OCI-LY7 (cell line): Measurements from ENCODE around the gene ZMYND8.

ENCODE experiments used
- EZH2phosphoT487 ChIP-seq: fragments of 200-600 bp; sonication (generic); IDR thresholded peaks from 2 replicates; pipeline ENCODE4 v1.6.1; 2018; ENCODE audit warnings: low read depth, borderline replicate concordance, mild to moderate bottlenecking, mixed run types, antibody characterized with exemption, low read length, moderate library complexity, mixed read lengths
- TF ChIP-seq, protein P1 (sequence below): fragments of 200-600 bp; sonication (generic); conservative IDR thresholded peaks from 2 replicates; pipeline ENCODE4 v1.5.1; 2014; ENCODE audit warnings: mild to moderate bottlenecking, antibody characterized with exemption, low read length, moderate library complexity, mixed read lengths

DNA sequence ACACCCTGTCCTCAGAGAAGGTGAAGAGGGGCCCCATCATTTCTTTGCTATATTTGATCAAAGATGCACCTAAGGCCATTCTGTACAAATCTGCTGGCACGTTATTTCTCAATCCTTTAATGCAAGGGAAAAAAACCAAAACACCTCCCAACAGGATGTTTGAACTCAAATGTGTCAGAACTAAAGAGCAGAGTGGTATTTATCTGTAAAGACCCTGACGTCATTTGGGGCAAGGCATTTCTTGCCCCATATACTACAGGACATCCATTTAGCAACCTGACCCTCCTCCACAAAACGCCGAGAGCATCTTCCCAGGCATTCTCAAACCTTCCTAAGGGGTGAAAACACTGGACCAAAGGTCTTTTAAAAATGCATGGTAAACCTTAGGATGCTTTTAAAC is 50.8 kb downstream of the ZMYND8 start:
- TF ChIP-seq, protein P1, sequence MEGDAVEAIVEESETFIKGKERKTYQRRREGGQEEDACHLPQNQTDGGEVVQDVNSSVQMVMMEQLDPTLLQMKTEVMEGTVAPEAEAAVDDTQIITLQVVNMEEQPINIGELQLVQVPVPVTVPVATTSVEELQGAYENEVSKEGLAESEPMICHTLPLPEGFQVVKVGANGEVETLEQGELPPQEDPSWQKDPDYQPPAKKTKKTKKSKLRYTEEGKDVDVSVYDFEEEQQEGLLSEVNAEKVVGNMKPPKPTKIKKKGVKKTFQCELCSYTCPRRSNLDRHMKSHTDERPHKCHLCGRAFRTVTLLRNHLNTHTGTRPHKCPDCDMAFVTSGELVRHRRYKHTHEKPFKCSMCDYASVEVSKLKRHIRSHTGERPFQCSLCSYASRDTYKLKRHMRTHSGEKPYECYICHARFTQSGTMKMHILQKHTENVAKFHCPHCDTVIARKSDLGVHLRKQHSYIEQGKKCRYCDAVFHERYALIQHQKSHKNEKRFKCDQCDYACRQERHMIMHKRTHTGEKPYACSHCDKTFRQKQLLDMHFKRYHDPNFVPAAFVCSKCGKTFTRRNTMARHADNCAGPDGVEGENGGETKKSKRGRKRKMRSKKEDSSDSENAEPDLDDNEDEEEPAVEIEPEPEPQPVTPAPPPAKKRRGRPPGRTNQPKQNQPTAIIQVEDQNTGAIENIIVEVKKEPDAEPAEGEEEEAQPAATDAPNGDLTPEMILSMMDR = no peak
- no peak for TF ChIP-seq EZH2phosphoT487
